Transverse colon (tissue), 4 donors: ENCODE results near the gene TRPT1. TPM values are rescaled to one million over a fixed set of nuclear protein-coding genes. Genes with fewer than 3 reads are reported as not detected.
A peak's percentile ranks its signal among the peaks of the same experiment; 100 is the strongest.

Experiments used
- DNase-seq: peaks from one replicate; pipeline ENCODE4 v3.0.0-alpha.2; 2019
- H3K27ac ChIP-seq, 4 donors: fragments of 200-600 bp; sonication (generic); 2 replicates each; pipeline ENCODE4 v1.5.1; 2016 to 2018; ENCODE audit warnings: inconsistent platforms in 4 of 4
- H3K27me3 ChIP-seq: fragments of 200-600 bp; sonication (generic); 2 replicates; pipeline ENCODE4 v1.5.1; 2017; ENCODE audit warnings: inconsistent platforms
- H3K36me3 ChIP-seq, 4 donors: fragments of 200-600 bp; sonication (generic); 2 replicates each; pipeline ENCODE4 v1.5.1; 2017 to 2019; ENCODE audit warnings: inconsistent platforms in 4 of 4
- H3K4me1 ChIP-seq, 4 donors: fragments of 200-600 bp; sonication (generic); 2 replicates each; pipeline ENCODE4 v1.5.1; 2017 to 2020; ENCODE audit warnings: inconsistent platforms in 4 of 4
- H3K4me3 ChIP-seq, 4 donors: fragments of 200-600 bp; sonication (generic); 1 replicate in 1 of 4; 2 replicates in 3 of 4; pipeline versions ENCODE4 v1.5.1 to v1.6.1; 2017 to 2019; ENCODE audit warnings: inconsistent platforms in 4 of 4
- H3K9me3 ChIP-seq, 2 donors: fragments of 200-600 bp; sonication (generic); 2 replicates each; pipeline ENCODE4 v1.5.1; 2017 to 2019; ENCODE audit warnings: inconsistent platforms in 2 of 2
- EP300 ChIP-seq: sonication (generic); formaldehyde crosslinking; IDR thresholded peaks from one replicate; pipeline ENCODE4 v1.6.1; 2017; ENCODE audit warnings: antibody characterized with exemption, low read depth
- POLR2A ChIP-seq: fragments of 450-650 bp; IDR thresholded peaks from one replicate; pipeline ENCODE4 v1.6.1; 2016; ENCODE audit warnings: antibody characterized with exemption, mild to moderate bottlenecking, moderate library complexity
- POLR2AphosphoS5 ChIP-seq, 3 donors: sonication (generic); formaldehyde crosslinking; IDR thresholded peaks; one replicate each; pipeline ENCODE4 v1.6.1; 2016; ENCODE audit warnings: antibody characterized with exemption in 3 of 3
- WGBS, 2 donors: methylation state at CpG; one replicate each; pipeline ENCODE4 v1.1.5; 2018; ENCODE audit warnings: low coverage in 1 of 2; 5-methylcytosine and 5-hydroxymethylcytosine counted together
- in situ Hi-C, 4 donors: fragments of 200-750 bp; cut with MboI; loops; one replicate each; pipeline versions ENCODE4 v1.15.0 to v1.15.1; 2017; ENCODE audit warnings: low sequenced_read_pairs in 3 of 4, low pct_ligation_motif_present in 1 of 4, low pct_unique_long_range_greater_than_20kb in 1 of 4
- intact Hi-C: fragments of 100-400 bp; cut with DNase I; formaldehyde crosslinking; loops from one replicate; pipeline ENCODE4 v1.15.1; 2023; ENCODE audit warnings: low total_unique reads
- total RNA-seq, 4 donors: library from RNA; depleted of rRNA; stranded (reverse); fragments of >200 nt; gene quantifications; one replicate each; pipeline ENCODE4 v1.1.0, GENCODE V29; 2016
- TF ChIP-seq, protein P1 (sequence below), 5 experiments: fragments of 200-600 bp in 3 of 5; fragments of 450-650 bp in 2 of 5; sonication (generic) in 3 of 5; IDR thresholded peaks; 1 replicate in 2 of 5; 2 replicates in 3 of 5; pipeline ENCODE4 v1.5.1; 2016 to 2017; ENCODE audit warnings: antibody characterized with exemption in 5 of 5, inconsistent platforms in 3 of 5, mild to moderate bottlenecking in 2 of 5, moderate library complexity in 1 of 5

TRPT1 gene
- total RNA-seq, 4 donors from 2014 or later, result 82.4 to 113 (median 99.1) TPM

- peak overlapping the region; percentile 51 to 85 (median 66) for H3K4me3 ChIP-seq
- no peaks in the 10 kb centered on the region for H3K27me3 ChIP-seq
- H3K9me3 ChIP-seq, result no peaks in the 10 kb centered on the region
- peaks cover 0 to 8% (median 3%) of the 10 kb centered on the region in 4 donors for H3K36me3 ChIP-seq
- peak; percentile 75 for DNase-seq
- peaks cover 10 to 48% (median 39%) of the 10 kb centered on the region in 4 donors for H3K4me1 ChIP-seq
- TF ChIP-seq POLR2A (no peak), EP300 (no peak)
- intact Hi-C loops, result no loop called here
- peak overlapping the region; percentile 97 to 99 (median 98) for H3K27ac ChIP-seq
- 0% methylated on average over 26 of the region's 34 CpGs; no CpG with 5 or more reads in 1 of the 2 donors for WGBS, 2 donors
- in situ Hi-C loops, result no loop called here
These were observed 43.0 kb upstream of the TRPT1 start for GRCh38 chr11:64268893-64269539.

GRCh38 chr11:64268025-64268892 lies 42.3 kb upstream of the TRPT1 start:
- H3K4me1 ChIP-seq, result peaks cover 10 to 43% (median 37%) of the 10 kb centered on the region in 4 donors
- in situ Hi-C loops (no loop called here), intact Hi-C loops (no loop called here)
- peaks cover 0 to 11% (median 3%) of the 10 kb centered on the region in 4 donors for H3K36me3 ChIP-seq
- TF ChIP-seq POLR2AphosphoS5 (IDR thresholded peaks at IDR 0.05) (peak in 1 of 3 donors; percentile 3), POLR2A (no peak), EP300 (no peak)
- TF ChIP-seq, protein P1, sequence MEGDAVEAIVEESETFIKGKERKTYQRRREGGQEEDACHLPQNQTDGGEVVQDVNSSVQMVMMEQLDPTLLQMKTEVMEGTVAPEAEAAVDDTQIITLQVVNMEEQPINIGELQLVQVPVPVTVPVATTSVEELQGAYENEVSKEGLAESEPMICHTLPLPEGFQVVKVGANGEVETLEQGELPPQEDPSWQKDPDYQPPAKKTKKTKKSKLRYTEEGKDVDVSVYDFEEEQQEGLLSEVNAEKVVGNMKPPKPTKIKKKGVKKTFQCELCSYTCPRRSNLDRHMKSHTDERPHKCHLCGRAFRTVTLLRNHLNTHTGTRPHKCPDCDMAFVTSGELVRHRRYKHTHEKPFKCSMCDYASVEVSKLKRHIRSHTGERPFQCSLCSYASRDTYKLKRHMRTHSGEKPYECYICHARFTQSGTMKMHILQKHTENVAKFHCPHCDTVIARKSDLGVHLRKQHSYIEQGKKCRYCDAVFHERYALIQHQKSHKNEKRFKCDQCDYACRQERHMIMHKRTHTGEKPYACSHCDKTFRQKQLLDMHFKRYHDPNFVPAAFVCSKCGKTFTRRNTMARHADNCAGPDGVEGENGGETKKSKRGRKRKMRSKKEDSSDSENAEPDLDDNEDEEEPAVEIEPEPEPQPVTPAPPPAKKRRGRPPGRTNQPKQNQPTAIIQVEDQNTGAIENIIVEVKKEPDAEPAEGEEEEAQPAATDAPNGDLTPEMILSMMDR (IDR thresholded peaks at IDR 0.05), result peak in 2 of 5 experiments; percentile 24 to 31
- H3K27me3 ChIP-seq, result no peaks in the 10 kb centered on the region
- 33 to 44% methylated on average over 3 to 23 of the region's 23 CpGs for WGBS, 2 donors
- no peaks in the 10 kb centered on the region for H3K9me3 ChIP-seq
- peak overlapping the region in 3 of 4 donors; percentile 64 to 85 (median 67) for H3K4me3 ChIP-seq
- peak; percentile 75 for DNase-seq
- peak overlapping the region; percentile 97 to 99 (median 98) for H3K27ac ChIP-seq

DNA sequence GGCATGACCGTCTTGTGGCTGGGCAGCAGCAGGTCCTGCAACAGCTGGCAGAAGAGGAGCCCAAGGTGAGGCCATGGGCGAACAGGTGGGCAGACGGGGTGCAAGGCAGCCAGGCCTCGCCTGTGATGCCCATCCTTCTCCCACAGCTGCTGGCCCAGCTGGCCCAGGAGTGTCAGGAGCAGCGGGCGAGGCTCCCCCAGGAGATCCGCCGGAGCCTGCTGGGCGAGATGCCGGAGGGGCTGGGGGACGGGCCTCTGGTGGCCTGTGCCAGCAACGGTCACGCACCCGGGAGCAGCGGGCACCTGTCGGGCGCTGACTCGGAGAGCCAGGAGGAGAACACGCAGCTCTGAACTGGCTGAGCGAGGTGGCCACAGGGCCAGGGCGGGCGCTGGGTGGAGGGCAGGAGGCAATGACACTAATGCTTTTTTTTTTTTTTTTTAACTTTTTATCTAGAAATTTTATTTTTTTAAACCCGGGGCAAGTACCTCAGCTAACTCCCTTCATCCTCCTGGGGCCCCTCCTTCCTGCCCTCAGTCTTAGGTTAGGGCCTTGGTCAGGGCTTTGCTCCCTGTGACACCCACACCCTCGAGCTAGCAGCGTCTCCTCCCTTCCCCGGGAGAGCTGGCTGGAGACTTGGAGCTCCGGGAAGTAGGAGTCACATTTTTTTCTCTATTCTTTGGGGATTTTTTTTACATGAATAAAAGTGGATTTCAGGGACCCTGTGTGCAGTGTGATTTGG lies 41.4 kb upstream of the TRPT1 start:
- WGBS, 2 donors, result 74% methylated on average over 27 of the region's 27 CpGs; no CpG with 5 or more reads in 1 of the 2 donors
- no peak for TF ChIP-seq POLR2AphosphoS5 (IDR thresholded peaks at IDR 0.05)
- TF ChIP-seq POLR2A, result no peak
- no peak for TF ChIP-seq EP300
- TF ChIP-seq, protein P1 (IDR thresholded peaks at IDR 0.05), result no peak
- Histone ChIP-seq H3K4me3 (no peak overlapping the region), H3K27ac (peak overlapping the region; percentile 97 to 99 (median 98)), H3K36me3 (peaks cover 0 to 15% (median 3%) of the 10 kb centered on the region in 4 donors), H3K27me3 (no peaks in the 10 kb centered on the region), H3K4me1 (peaks cover 10 to 35% (median 29%) of the 10 kb centered on the region in 4 donors), H3K9me3 (no peaks in the 10 kb centered on the region)
- DNase-seq, result no peak
- in situ Hi-C loops (no loop called here), intact Hi-C loops (no loop called here)

DNA sequence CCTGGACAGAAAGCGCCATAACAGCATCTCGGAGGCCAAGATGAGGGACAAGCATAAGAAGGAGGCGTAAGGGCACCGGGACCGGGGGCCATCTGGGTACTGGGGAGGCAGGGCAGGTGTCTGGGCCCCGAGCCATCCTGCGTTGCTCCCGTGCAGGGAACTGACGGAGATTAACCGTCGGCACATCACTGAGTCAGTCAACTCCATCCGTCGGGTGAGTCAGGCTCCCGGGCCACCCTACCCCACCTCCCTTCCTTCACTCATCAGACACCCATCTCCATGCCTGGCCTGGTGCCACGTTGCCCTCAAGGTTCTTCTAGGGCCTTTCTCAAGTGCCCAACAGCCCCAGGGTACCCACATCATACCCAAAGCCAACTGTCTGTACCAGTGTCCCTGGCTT lies 40.4 kb upstream of the TRPT1 start:
- 88% methylated on average over 15 of the region's 15 CpGs; no CpG with 5 or more reads in 1 of the 2 donors for WGBS, 2 donors
- Histone ChIP-seq H3K9me3 (no peaks in the 10 kb centered on the region), H3K4me1 (peaks cover 10 to 25% (median 21%) of the 10 kb centered on the region in 4 donors), H3K4me3 (no peak overlapping the region), H3K27ac (no peak overlapping the region), H3K27me3 (no peaks in the 10 kb centered on the region), H3K36me3 (peaks cover 0 to 15% (median 3%) of the 10 kb centered on the region in 4 donors)
- no peak for DNase-seq
- in situ Hi-C loops, result no loop called here
- TF ChIP-seq, protein P1 (IDR thresholded peaks at IDR 0.05), result no peak
- no peak for TF ChIP-seq EP300
- TF ChIP-seq POLR2AphosphoS5 (IDR thresholded peaks at IDR 0.05), result no peak
- no peak for TF ChIP-seq POLR2A
- intact Hi-C loops, result no loop called here
